Heart right ventricle (tissue), 16 donors: ENCODE results near the gene AREL1. TPM values are rescaled to one million over a fixed set of nuclear protein-coding genes. Genes with fewer than 3 reads are reported as not detected.
A peak's percentile ranks its signal among the peaks of the same experiment; 100 is the strongest.

ENCODE experiments used
- ATAC-seq, 8 donors: fragments of 200-7000 bp; cut with Tn5 transposase; one replicate each; pipeline ENCODE4 v1.9.1; 2020; ENCODE audit warnings: mild to moderate bottlenecking in 8 of 8, moderate library complexity in 8 of 8, moderate number of reproducible peaks in 1 of 8
- DNase-seq, 2 donors: peaks; one replicate each; pipeline ENCODE4 v3.0.0-alpha.2; 2020
- H3K27ac ChIP-seq, 10 donors: fragments of 200-600 bp; sonication (generic) in 2 of 10; one replicate each; pipeline versions ENCODE4 v1.5.0 to v1.8.0; 2020 to 2022; ENCODE audit warnings: mild to moderate bottlenecking in 3 of 10
- H3K27me3 ChIP-seq, 7 donors: fragments of 200-600 bp; one replicate each; pipeline ENCODE4 v1.8.0; 2021 to 2022; ENCODE audit warnings: mild to moderate bottlenecking in 2 of 7
- H3K36me3 ChIP-seq, 9 donors: fragments of 200-600 bp; sonication (generic) in 1 of 9; one replicate each; pipeline versions ENCODE4 v1.5.0 to v1.8.0; 2020 to 2022; ENCODE audit warnings: mild to moderate bottlenecking in 2 of 9
- H3K4me1 ChIP-seq, 9 donors: fragments of 200-600 bp; sonication (generic) in 1 of 9; one replicate each; pipeline versions ENCODE4 v1.5.0 to v1.8.0; 2020 to 2022; ENCODE audit warnings: mild to moderate bottlenecking in 4 of 9
- H3K4me3 ChIP-seq, 10 donors: fragments of 200-600 bp; sonication (generic) in 2 of 10; one replicate each; pipeline versions ENCODE4 v1.5.0 to v1.8.0; 2020 to 2022; ENCODE audit warnings: mild to moderate bottlenecking in 7 of 10, moderate library complexity in 2 of 10
- H3K9me3 ChIP-seq, 11 donors: fragments of 200-600 bp in 10 of 11; sonication (generic) in 2 of 11; one replicate each; pipeline versions ENCODE4 v1.5.0 to v1.8.0; 2013 to 2022; ENCODE audit warnings: mild to moderate bottlenecking in 2 of 11, control low read depth in 1 of 11, moderate library complexity in 1 of 11
- WGBS, 2 donors: extraction: QIAGEN DNeasy Blood & Tissue Kit; methylation state at CpG; one replicate each; pipeline ENCODE4 v1.1.7; 2013; ENCODE audit warnings: inconsistent platforms in 1 of 2; 5-methylcytosine and 5-hydroxymethylcytosine counted together
- intact Hi-C, 10 donors: fragments of 100-400 bp; cut with DNase I; formaldehyde crosslinking; loops; one replicate each; pipeline versions ENCODE4 v1.11.1 to v1.14.2; 2022
- polyA plus RNA-seq, 2 donors: library from polyadenylated mRNA; stranded (reverse); fragments of 200-250 nt; gene quantifications; one replicate each; pipeline ENCODE4 v1.2.3, GENCODE V29; 2013
- total RNA-seq, 10 donors: library from RNA; stranded (reverse); fragmentation: NEBNext Ultra II Directional in 3 of 10; extraction: Animal tissue kit (Norgen Biotek cat#: 25700) in 3 of 10; gene quantifications; one replicate each; pipeline versions ENCODE4 v1.2.1 to v1.2.4, GENCODE V29; 2021 to 2023
- TF ChIP-seq, protein P1 (sequence below), 9 donors: fragments of 200-600 bp; sonication (generic) in 2 of 9; IDR thresholded peaks; one replicate each; pipeline versions ENCODE4 v1.5.0 to v1.8.0; 2021 to 2022; ENCODE audit warnings: antibody characterized with exemption in 9 of 9, mild to moderate bottlenecking in 5 of 9, moderate library complexity in 1 of 9
- donor health status: Arrhythmogenic right ventricular cardiomyopathy.
- donor health status: ischemic (EF 13 %, LVEDD 7.1; RV severe dilation, severe dysfunction).
- donor health status: healthy with polysubstance abuse.
- donor health status: DM: no; HTN: yes; CAD: no.
- donor health status: DM: no; HTN: no; CAD: no.
- donor health status: ischemic (EF 25% LVEDD 6.9; RV normal size, moderate dysfunction).
- donor health status: ischemic (EF 25% LVEDD 5.7; RV mildly dilated, moderate dysfunction).
- donor health status: healthy.
- donor health status: DM: yes; HTN: yes; CAD: no.
- donor health status: Ischemic cardiomyopathy.
- donor health status: ischemic (EF 35%, LVEDD 5.7; RV mildly dilated, moderate dysfunction).
- donor health status: nonischemic (EF 11% LVEDD 7.7; RV severe dilation, severe dysfunction).
- donor health status: DM: yes; HTN: yes; CAD: no.
- donor health status: PGD.
- donor health status: ischemic (EF 29% LVEDD 5.4; RV normal size, mild dysfunction).
- donor health status: nonischemic (EF 23%, LVEDD 6.1; RV moderate dilation, normal function).

The AREL1 gene
- total and polyA plus RNA-seq, 12 donors: 8.8 to 27.2 (median 20.7) TPM

DNA sequence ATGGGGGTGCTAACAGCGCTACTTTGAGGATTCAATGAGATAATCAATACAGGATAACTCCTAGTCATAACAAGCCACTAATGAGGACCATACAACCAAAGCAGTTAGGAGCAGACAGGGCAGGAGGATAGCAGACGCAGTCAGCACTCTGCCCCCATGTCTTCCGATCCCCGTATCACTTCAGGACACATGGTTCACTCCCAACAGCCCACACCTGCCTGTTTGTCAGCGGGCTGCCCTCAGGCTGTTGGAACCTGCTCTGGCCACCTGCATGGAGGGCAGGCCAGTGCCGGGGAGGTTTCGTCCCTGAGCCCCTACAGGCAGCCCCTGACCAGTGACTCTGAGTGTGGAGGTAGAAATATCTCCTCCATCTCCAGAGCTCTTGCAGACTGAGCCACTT lies 63.7 kb downstream of the AREL1 start:
- no peak for ATAC-seq
- Histone ChIP-seq H3K27me3 (no peaks in the 10 kb centered on the region), H3K4me1 (peaks cover 0 to 44% (median 14%) of the 10 kb centered on the region in 9 donors), H3K36me3 (peaks cover 0 to 19% (median 0%) of the 10 kb centered on the region in 9 donors), H3K27ac (no peak overlapping the region), H3K4me3 (no peak overlapping the region), H3K9me3 (no peaks in the 10 kb centered on the region)
- WGBS, 2 donors: 80 to 91% methylated on average over 7 of the region's 7 CpGs
- intact Hi-C loops: no loop called here
- DNase-seq: no peak
- TF ChIP-seq, protein P1, sequence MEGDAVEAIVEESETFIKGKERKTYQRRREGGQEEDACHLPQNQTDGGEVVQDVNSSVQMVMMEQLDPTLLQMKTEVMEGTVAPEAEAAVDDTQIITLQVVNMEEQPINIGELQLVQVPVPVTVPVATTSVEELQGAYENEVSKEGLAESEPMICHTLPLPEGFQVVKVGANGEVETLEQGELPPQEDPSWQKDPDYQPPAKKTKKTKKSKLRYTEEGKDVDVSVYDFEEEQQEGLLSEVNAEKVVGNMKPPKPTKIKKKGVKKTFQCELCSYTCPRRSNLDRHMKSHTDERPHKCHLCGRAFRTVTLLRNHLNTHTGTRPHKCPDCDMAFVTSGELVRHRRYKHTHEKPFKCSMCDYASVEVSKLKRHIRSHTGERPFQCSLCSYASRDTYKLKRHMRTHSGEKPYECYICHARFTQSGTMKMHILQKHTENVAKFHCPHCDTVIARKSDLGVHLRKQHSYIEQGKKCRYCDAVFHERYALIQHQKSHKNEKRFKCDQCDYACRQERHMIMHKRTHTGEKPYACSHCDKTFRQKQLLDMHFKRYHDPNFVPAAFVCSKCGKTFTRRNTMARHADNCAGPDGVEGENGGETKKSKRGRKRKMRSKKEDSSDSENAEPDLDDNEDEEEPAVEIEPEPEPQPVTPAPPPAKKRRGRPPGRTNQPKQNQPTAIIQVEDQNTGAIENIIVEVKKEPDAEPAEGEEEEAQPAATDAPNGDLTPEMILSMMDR (IDR thresholded peaks at IDR 0.05): no peak

- DNase-seq: no peak
- no peak for ATAC-seq
- 61 to 65% methylated on average over 7 of the region's 7 CpGs for WGBS, 2 donors
- intact Hi-C loops: no loop called here
- H3K4me3 ChIP-seq: no peak overlapping the region
- no peak overlapping the region for H3K27ac ChIP-seq
- TF ChIP-seq, protein P1 (IDR thresholded peaks at IDR 0.05): no peak
- H3K27me3 ChIP-seq: peaks cover 0 to 3% (median 0%) of the 10 kb centered on the region in 7 donors
- H3K4me1 ChIP-seq: peaks cover 0 to 47% (median 14%) of the 10 kb centered on the region in 9 donors
- H3K36me3 ChIP-seq: peaks cover 0 to 16% (median 0%) of the 10 kb centered on the region in 9 donors
- H3K9me3 ChIP-seq: no peaks in the 10 kb centered on the region
These were observed 64.3 kb downstream of the AREL1 start for GRCh38 chr14:74648601-74649000.

GRCh38 chr14:74647678-74648461 lies 65.0 kb downstream of the AREL1 start:
- H3K27ac ChIP-seq: peak overlapping the region in 2 of 10 donors; percentile 22 to 25
- peaks cover 0 to 9% (median 0%) of the 10 kb centered on the region in 9 donors for H3K36me3 ChIP-seq
- ATAC-seq: peak in 5 of 8 donors; percentile 9 to 49 (median 14)
- 32 to 37% methylated on average over 7 of the region's 7 CpGs for WGBS, 2 donors
- peaks cover 0 to 47% (median 14%) of the 10 kb centered on the region in 9 donors for H3K4me1 ChIP-seq
- no peak for DNase-seq
- intact Hi-C loops: no loop called here
- no peaks in the 10 kb centered on the region for H3K9me3 ChIP-seq
- peaks cover 0 to 4% (median 0%) of the 10 kb centered on the region in 7 donors for H3K27me3 ChIP-seq
- TF ChIP-seq, protein P1 (IDR thresholded peaks at IDR 0.05): no peak
- H3K4me3 ChIP-seq: no peak overlapping the region

- Histone ChIP-seq H3K27ac (no peak overlapping the region), H3K9me3 (no peaks in the 10 kb centered on the region), H3K36me3 (peaks cover 0 to 2% (median 0%) of the 10 kb centered on the region in 9 donors), H3K27me3 (peaks cover 0 to 4% (median 0%) of the 10 kb centered on the region in 7 donors), H3K4me3 (no peak overlapping the region), H3K4me1 (peaks cover 0 to 53% (median 14%) of the 10 kb centered on the region in 9 donors)
- WGBS, 2 donors: 91 to 93% methylated on average over 11 of the region's 11 CpGs
- TF ChIP-seq, protein P1 (IDR thresholded peaks at IDR 0.05): no peak
- DNase-seq (no peak), ATAC-seq (no peak)
- intact Hi-C loops: no loop called here
These were observed 65.7 kb downstream of the AREL1 start for GRCh38 chr14:74647061-74647677.
